CMK (cell line): Measurements from ENCODE around the gene C12orf50.
"Not testable (repeated sequence)": the region's sequence is repeated elsewhere in the genome, so short reads cannot be mapped to it uniquely, and the experiment has no call there.

Source experiments
- DNase-seq: peaks from one replicate; pipeline ENCODE4 v3.0.0-alpha.2; 2010; ENCODE audit warnings: low read depth

The C12orf50 gene

GRCh38 chr12:87985069-87985675, 44.0 kb downstream of the C12orf50 start:
- no peak for DNase-seq

- no peak for DNase-seq
Measured at GRCh38 chr12:87982208-87982607, 47.0 kb downstream of the C12orf50 start.

DNA sequence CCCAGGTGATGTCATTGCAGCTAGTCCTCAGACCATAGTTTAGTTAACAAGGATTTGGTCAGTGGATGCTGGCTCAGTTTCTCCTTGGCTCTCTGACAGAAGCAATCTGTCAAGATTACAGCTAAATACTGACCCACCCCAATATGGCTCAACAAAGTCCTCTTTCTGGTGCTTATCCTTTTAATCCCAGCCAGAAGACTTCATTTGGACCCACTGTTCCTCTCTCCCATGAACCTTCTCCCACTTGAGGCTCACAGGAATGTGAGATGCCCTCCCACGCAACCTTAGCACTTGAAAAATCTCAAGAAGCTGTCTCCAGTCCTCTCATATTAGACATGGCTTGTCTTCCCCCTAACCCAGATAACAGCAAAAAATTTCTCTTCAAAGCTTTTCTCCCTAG, 47.7 kb downstream of the C12orf50 start:
- no peak for DNase-seq

DNA sequence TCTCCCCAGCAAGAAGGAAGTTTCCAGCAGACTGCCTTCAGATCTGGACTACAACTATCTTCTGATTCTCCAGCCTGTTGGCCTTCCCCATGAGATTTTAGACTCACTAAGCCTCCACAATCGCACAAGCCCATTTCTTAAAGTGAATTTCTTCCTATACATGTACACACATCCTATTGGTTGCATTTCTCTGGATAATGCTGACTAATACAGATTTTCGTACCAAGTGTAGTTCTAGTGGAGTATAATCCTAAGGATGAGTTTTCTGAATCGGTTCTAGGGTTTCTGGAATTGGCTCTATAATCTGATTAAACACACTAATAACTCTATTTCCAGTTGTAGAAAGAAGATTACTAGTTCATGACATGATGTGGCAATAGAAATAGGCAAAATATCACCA, 53.3 kb downstream of the C12orf50 start:
- DNase-seq, result no peak

DNA sequence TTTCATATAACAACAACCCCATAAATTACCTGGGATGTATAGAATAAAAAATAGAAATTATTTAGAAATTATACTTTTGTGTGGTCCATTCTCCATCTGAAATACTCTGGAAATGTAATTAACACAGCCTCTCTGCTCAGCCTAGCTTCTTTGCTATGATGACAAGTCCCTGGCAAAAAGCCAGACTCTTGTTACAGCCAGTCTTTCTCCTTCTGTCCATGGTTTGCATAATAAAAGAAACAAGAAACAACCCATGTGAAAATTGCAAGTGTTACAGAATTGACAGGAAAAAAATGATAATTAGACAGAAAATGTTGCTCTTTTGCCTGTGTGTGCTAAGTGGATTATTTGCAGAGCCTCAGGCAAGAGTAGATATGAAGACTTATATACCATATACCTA, 61.3 kb downstream of the C12orf50 start:
- DNase-seq, result no peak

- DNase-seq, result no peak
Measured at GRCh38 chr12:87960566-87960965, 68.6 kb downstream of the C12orf50 start.

GRCh38 chr12:87954028-87954427, 75.2 kb downstream of the C12orf50 start:
- DNase-seq, result not testable (repeated sequence)

DNA sequence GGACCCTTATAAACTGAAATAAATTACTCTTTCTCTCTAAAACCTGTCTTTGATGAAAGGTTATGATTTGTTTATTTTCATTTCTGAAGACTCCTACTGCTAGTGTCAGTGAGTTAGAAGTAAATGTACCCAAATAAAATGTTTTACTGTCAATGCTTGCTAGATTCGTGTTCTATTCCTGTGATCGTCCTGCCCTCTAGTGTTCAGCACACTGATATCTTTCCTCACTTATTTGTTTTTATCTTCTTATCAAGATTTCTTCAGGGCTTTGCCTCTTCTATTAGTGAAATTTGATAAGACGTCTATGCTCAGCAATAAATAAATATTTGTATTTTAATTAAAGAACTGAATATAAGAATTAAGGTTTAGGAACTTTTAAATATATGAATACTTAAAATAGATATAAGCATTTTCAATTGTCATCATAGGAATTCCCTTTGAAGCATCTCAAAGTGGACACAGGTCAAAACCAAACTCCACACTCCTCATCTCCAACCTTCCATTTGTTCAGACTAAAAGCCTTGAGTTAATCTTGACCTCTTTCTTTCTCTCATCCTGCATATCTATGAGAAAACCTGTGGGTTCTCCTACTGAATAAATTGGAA, 75.8 kb downstream of the C12orf50 start:
- no peak for DNase-seq

- DNase-seq, result no peak
Measured at GRCh38 chr12:87952850-87953249, 76.4 kb downstream of the C12orf50 start.

DNA sequence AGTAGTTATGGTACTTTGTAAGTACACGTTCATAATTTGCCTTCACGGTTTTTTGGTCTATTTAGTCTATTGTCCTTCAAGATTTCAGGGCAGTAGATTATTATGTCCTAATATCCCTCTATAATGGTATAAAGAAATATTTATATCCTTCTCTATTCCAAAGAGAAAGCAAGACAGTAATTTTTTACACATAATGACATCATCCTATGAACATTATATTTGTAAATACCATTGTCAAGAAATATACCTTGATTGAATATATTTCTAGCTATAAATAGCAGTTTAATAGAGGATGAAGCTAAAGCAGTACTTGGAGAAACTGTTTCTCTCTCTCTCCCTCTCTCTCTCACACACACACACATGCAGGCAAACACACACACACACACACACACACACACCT, 77.0 kb downstream of the C12orf50 start:
- no peak for DNase-seq

DNA sequence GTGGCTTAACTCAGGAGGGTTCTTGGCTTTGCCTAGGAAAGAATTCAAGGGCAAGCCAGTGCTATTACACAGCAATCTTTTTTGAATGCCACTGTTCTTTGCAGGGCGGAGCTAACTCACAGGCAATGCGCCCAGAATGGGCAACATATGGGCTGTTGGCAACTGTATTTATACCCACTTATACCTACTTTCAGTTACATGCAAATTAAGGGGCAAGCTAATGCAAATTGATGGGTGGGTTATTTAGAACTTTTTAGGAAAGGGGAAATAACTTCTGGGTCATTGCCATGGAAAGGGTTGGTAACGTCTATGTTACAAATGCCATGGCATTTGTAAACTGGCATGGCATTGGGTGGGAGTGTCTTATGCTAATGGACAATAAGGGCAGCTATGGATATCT, 85.4 kb downstream of the C12orf50 start:
- no peak for DNase-seq

- no peak for DNase-seq
Measured at GRCh38 chr12:87943023-87943422, 86.2 kb downstream of the C12orf50 start.

DNA sequence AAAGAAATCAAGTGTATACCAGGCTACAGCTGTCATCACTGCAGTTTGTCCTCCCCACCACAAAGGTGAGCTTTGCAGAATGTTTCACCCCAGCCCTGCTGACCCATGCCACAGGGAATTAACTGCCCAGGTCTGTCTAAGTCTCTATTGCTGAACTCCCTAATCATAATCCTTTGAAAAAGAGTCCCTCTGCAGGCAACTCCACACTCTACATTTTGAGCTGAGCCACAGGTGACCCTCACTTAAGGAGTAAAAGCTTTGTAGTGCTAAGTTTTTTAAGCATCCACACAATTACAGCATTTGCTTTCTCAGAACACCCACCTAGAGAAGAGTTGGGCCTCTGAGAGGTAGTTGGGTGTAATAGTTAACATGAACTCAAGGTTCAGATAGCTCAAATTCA, 90.0 kb downstream of the C12orf50 start:
- DNase-seq, result no peak

DNA sequence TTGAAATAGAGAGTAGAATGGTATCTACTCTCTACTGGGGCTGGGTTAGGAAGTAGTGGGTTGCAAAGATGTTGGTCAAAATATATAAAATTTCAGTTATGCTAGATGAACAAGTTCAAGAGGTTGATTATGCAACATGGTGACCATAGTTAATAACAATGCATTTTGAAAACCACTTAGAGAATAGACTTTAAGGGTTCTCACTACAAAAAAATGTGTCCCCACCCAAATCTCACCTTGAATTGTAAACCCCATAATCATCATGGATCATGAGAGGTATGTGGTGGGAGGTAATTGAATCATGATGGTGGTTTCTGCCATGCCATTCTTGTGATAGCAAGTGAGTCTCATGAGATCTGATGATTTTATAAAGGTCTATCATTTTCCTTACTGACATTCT, 94.0 kb downstream of the C12orf50 start:
- no peak for DNase-seq

DNA sequence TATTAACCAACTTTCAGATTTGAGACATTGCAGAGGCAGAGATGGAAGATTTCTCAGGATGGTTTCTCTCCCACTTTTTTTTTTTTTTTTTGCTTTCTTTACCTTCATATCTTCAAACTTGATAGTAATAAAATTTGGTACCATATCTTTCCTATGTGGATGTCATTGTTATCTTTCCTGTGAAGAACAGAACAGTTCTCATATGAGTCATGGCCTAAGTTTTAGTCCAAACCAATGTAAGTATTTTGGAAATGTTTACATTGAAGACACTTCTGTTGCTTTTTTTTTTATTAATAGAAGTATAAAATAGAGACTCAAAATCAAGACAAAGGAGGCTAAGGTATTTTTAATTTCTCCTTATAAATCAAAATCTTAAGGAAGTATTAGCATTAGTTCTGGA, 95.2 kb downstream of the C12orf50 start:
- no peak for DNase-seq

DNA sequence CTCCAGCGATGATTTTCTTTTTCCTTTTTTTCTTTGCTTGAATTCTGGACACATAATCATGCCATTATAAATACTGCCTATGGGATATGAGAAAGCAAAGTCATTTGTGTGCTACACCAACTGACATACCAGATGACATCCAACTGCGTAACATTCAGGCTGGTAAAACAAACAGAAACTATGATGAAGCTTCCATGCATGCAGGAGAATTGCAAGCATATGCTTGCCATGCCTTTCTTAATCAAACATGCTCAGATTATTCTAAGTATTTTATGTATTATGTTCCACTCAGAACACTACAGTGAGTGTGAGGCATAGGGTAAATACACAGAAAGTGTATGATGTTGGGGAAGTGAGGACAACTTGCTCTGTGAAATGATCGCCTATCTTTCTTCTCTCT, 97.4 kb downstream of the C12orf50 start:
- DNase-seq, result no peak

DNA sequence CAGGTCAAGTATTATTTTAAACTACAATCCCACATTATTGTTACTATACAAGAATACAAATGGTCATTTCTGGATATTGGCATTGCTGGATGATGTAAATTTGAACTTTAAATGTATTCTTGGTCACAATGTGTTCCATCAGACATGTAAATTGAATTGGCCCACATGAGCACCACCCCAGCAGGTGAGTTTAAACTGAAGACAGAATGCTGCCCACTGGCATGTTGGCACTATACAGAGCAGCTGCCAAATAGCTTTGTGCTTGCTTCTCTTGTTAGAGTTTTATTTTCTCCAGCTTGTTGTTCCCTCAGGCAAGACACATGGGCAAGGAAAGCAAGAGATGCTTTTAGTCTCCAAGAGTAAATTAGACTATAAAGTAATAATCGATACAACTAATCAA, 98.6 kb downstream of the C12orf50 start:
- no peak for DNase-seq
